WTC11 (cell line): ENCODE data around the gene UBE2J2. TPM values are rescaled to one million over a fixed set of nuclear protein-coding genes. Genes with fewer than 3 reads are reported as not detected.

Experiments used
- ATAC-seq: fragments of 200-7000 bp; cut with Tn5 transposase; 2 replicates; pipeline ENCODE4 v1.10.0; 2021; ENCODE audit warnings: mild to moderate bottlenecking, moderate library complexity
- CTCF ChIA-PET: fragments of 300-600 bp; sonication (Branson Sonifier 250); formaldehyde crosslinking; loops from one replicate; lab custom pipeline; 2021; ENCODE audit warnings: antibody characterized with exemption; lab: Charles Lee
- POLR2A ChIA-PET: fragments of 350-600 bp; sonication (Branson Sonifier 250); formaldehyde crosslinking; loops from one replicate; lab custom pipeline; 2021; ENCODE audit warnings: antibody characterized with exemption; lab: Charles Lee
- DNase-seq: peaks from one replicate; pipeline ENCODE4 v3.0.0; 2021; ENCODE audit warnings: low spot score
- H3K27ac Mint-ChIP-seq: 2 replicates; pipeline ENCODE4 v1.8.0; 2021; ENCODE audit warnings: mixed read lengths
- H3K27me3 Mint-ChIP-seq: 2 replicates; pipeline ENCODE4 v1.8.0; 2021; ENCODE audit warnings: low read depth, mild to moderate bottlenecking, moderate library complexity, mixed read lengths
- H3K36me3 Mint-ChIP-seq: 2 replicates; pipeline ENCODE4 v1.8.0; 2021; ENCODE audit warnings: mixed read lengths
- H3K4me1 Mint-ChIP-seq: 2 replicates; pipeline ENCODE4 v1.8.0; 2022; ENCODE audit warnings: mixed read lengths
- H3K4me3 Mint-ChIP-seq: 2 replicates; pipeline ENCODE4 v1.8.0; 2021; ENCODE audit warnings: mild to moderate bottlenecking, moderate library complexity, mixed read lengths
- H3K9me3 Mint-ChIP-seq: 2 replicates; pipeline ENCODE4 v1.8.0; 2021; ENCODE audit warnings: mixed read lengths
- ATF2 ChIP-seq: sonication (generic); formaldehyde crosslinking; IDR thresholded peaks from 2 replicates; pipeline ENCODE4 v1.8.1; 2022; ENCODE audit warnings: low read depth, missing genetic modification reagents, borderline replicate concordance
- CREB1 ChIP-seq: sonication (generic); formaldehyde crosslinking; IDR thresholded peaks from 2 replicates; pipeline ENCODE4 v1.8.0; 2023; ENCODE audit warnings: mild to moderate bottlenecking, missing genetic modification reagents
- ETV6 ChIP-seq: sonication (generic); formaldehyde crosslinking; IDR thresholded peaks from 2 replicates; pipeline ENCODE4 v1.8.1; 2022; ENCODE audit warnings: mild to moderate bottlenecking, missing genetic modification reagents
- FOXJ3 ChIP-seq: sonication (generic); formaldehyde crosslinking; IDR thresholded peaks from 2 replicates; pipeline ENCODE4 v1.9.0; 2021; ENCODE audit warnings: missing genetic modification reagents, mild to moderate bottlenecking, borderline replicate concordance
- FOXK1 ChIP-seq: sonication (generic); formaldehyde crosslinking; IDR thresholded peaks from 2 replicates; pipeline ENCODE4 v1.8.0; 2022; ENCODE audit warnings: mild to moderate bottlenecking, moderate library complexity, missing genetic modification reagents
- JUN ChIP-seq: sonication (generic); formaldehyde crosslinking; IDR thresholded peaks from 2 replicates; pipeline ENCODE4 v1.8.0; 2023; ENCODE audit warnings: mild to moderate bottlenecking, missing genetic modification reagents
- MAX ChIP-seq: sonication (generic); formaldehyde crosslinking; IDR thresholded peaks from 2 replicates; pipeline ENCODE4 v1.8.0; 2022; ENCODE audit warnings: mild to moderate bottlenecking, missing genetic modification reagents
- NFATC4 ChIP-seq: fragments of 250-450 bp; sonication (Bioruptor Pico); IDR thresholded peaks from 2 replicates; pipeline ENCODE4 v1.9.0; 2021; ENCODE audit warnings: mild to moderate bottlenecking
- NFYB ChIP-seq: sonication (generic); formaldehyde crosslinking; conservative IDR thresholded peaks from 2 replicates; pipeline ENCODE4 v1.8.0; 2022; ENCODE audit warnings: low read depth, missing genetic modification reagents
- NR2C2 ChIP-seq: sonication (generic); formaldehyde crosslinking; IDR thresholded peaks from 2 replicates; pipeline ENCODE4 v1.8.0; 2022; ENCODE audit warnings: mild to moderate bottlenecking, missing genetic modification reagents
- OVOL2 ChIP-seq: fragments of 250-450 bp; sonication (Bioruptor Pico); IDR thresholded peaks from 2 replicates; pipeline ENCODE4 v1.9.0; 2021; ENCODE audit warnings: mild to moderate bottlenecking, borderline replicate concordance
- PRDM15 ChIP-seq: sonication (generic); formaldehyde crosslinking; IDR thresholded peaks from 2 replicates; pipeline ENCODE4 v1.8.0; 2022; ENCODE audit warnings: missing genetic modification reagents
- RELA ChIP-seq: sonication (generic); formaldehyde crosslinking; IDR thresholded peaks from 2 replicates; pipeline ENCODE4 v1.8.1; 2022; ENCODE audit warnings: missing genetic modification reagents, mild to moderate bottlenecking, borderline replicate concordance
- SMAD4 ChIP-seq: sonication (generic); formaldehyde crosslinking; IDR thresholded peaks from 2 replicates; pipeline ENCODE4 v1.8.0; 2022; ENCODE audit warnings: mild to moderate bottlenecking, missing genetic modification reagents
- STAT6 ChIP-seq: sonication (generic); formaldehyde crosslinking; conservative IDR thresholded peaks from 2 replicates; pipeline ENCODE4 v1.8.1; 2023; ENCODE audit warnings: mild to moderate bottlenecking, low read depth, missing genetic modification reagents, moderate library complexity
- USF2 ChIP-seq: sonication (generic); formaldehyde crosslinking; IDR thresholded peaks from 2 replicates; pipeline ENCODE4 v1.8.1; 2023; ENCODE audit warnings: mild to moderate bottlenecking, missing genetic modification reagents, moderate library complexity
- total RNA-seq: library from RNA; stranded (reverse); gene quantifications from 3 replicates; pipeline ENCODE4 v1.2.3, GENCODE V29; 2021
- TF ChIP-seq, protein P1 (sequence below): fragments of 250-450 bp; sonication (Bioruptor Pico); conservative IDR thresholded peaks from 2 replicates; pipeline ENCODE4 v1.9.0; 2021; ENCODE audit warnings: mild to moderate bottlenecking
- TF ChIP-seq, protein P2 (sequence below): sonication (generic); formaldehyde crosslinking; IDR thresholded peaks from 2 replicates; pipeline ENCODE4 v1.8.1; 2022; ENCODE audit warnings: mild to moderate bottlenecking, missing genetic modification reagents, moderate library complexity, borderline replicate concordance
- TF ChIP-seq, protein P3 (sequence below): fragments of 250-450 bp; sonication (Bioruptor Pico); IDR thresholded peaks from 2 replicates; pipeline ENCODE4 v1.9.0; 2021; ENCODE audit warnings: mild to moderate bottlenecking, borderline replicate concordance

The UBE2J2 gene
- total RNA-seq, 1 experiment from 2014 or later = 72.2 TPM

- TF ChIP-seq STAT6 (CRISPR knock-in tag) (no peak), FOXK1 (no peak), SMAD4 (no peak), USF2 (CRISPR knock-in tag) (no peak), JUN (CRISPR knock-in tag) (no peak), ATF2 (CRISPR knock-in tag) (no peak), MAX (CRISPR knock-in tag) (no peak), NFATC4 (no peak), OVOL2 (CRISPR knock-in tag) (no peak), RELA (CRISPR knock-in tag) (no peak)
- TF ChIP-seq, protein P1, sequence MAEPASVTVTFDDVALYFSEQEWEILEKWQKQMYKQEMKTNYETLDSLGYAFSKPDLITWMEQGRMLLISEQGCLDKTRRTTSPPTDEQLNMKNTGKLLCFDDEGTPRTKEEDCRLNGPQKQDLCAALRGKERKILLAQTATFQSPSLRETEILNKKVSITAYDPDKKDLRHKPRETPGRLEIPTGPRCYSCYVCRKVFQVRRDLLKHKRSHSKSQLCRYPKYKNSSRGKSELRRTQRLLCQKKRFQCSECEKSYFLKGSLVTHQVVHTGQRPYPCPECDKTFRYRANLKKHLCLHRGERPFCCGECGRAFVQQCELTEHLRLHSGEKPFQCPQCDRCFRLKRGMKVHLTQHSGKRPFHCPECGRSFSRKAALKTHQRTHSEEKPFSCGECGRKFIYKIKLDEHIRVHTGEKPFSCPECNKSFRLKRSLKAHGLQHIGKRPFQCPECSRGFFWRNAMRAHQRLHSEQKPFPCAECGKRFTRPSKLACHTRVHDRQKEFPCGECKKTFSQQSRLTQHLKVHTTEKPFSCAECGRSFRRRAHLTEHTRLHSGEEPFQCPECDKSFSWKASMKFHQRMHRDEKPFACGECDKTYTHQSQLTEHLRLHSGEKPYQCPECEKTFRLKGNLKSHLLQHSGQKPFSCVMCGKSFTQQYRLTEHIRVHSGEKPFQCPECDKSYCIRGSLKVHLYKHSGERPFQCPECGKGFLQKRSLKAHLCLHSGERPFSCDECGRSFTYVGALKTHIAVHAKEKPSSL = no peak
- TF ChIP-seq, all 79 proteins: peak for 0
- DNase-seq = no peak
- no peak for ATAC-seq
- H3K27me3 Mint-ChIP-seq = no peaks in the 10 kb centered on the region
- H3K9me3 Mint-ChIP-seq = no peaks in the 10 kb centered on the region
- H3K4me1 Mint-ChIP-seq = peaks cover 7% of the 10 kb centered on the region
- peaks cover 15% of the 10 kb centered on the region for H3K36me3 Mint-ChIP-seq
- H3K4me3 Mint-ChIP-seq = no peak overlapping the region
- no peak overlapping the region for H3K27ac Mint-ChIP-seq
- POLR2A ChIA-PET = no interaction called here
- CTCF ChIA-PET = no interaction called here
Observed at GRCh38 chr1:1228187-1228586, 45.5 kb downstream of the UBE2J2 start.

DNA sequence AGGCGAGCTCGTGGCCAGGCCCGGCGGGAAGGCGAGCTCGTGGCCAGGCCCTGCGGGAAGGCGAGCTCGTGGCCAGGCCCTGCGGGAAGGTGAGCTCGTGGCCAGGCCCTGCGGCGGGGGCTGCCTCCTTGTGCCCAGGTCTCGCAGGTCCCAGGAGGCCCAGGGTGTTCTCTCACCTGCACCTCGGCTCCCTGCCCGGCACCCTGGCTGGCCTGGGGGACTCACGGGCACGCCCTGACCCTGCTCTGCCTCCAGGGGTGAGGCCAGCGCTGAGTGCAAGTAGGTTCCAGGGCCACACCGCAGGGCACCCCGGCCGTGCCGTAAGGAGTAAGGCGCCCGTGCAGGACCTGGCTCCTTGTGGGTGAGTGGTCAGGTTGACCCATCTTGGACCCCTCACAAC, 46.3 kb downstream of the UBE2J2 start:
- H3K4me3 Mint-ChIP-seq = no peak overlapping the region
- H3K9me3 Mint-ChIP-seq = no peaks in the 10 kb centered on the region
- no peak overlapping the region for H3K27ac Mint-ChIP-seq
- ChIA-PET POLR2A (no interaction called here), CTCF (no interaction called here)
- no peak for ATAC-seq
- H3K27me3 Mint-ChIP-seq = no peaks in the 10 kb centered on the region
- DNase-seq = no peak
- H3K4me1 Mint-ChIP-seq = peaks cover 7% of the 10 kb centered on the region
- peaks cover 22% of the 10 kb centered on the region for H3K36me3 Mint-ChIP-seq
- TF ChIP-seq, protein P2, sequence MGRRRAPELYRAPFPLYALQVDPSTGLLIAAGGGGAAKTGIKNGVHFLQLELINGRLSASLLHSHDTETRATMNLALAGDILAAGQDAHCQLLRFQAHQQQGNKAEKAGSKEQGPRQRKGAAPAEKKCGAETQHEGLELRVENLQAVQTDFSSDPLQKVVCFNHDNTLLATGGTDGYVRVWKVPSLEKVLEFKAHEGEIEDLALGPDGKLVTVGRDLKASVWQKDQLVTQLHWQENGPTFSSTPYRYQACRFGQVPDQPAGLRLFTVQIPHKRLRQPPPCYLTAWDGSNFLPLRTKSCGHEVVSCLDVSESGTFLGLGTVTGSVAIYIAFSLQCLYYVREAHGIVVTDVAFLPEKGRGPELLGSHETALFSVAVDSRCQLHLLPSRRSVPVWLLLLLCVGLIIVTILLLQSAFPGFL (CRISPR knock-in tag) = no peak
- TF ChIP-seq, protein P3, sequence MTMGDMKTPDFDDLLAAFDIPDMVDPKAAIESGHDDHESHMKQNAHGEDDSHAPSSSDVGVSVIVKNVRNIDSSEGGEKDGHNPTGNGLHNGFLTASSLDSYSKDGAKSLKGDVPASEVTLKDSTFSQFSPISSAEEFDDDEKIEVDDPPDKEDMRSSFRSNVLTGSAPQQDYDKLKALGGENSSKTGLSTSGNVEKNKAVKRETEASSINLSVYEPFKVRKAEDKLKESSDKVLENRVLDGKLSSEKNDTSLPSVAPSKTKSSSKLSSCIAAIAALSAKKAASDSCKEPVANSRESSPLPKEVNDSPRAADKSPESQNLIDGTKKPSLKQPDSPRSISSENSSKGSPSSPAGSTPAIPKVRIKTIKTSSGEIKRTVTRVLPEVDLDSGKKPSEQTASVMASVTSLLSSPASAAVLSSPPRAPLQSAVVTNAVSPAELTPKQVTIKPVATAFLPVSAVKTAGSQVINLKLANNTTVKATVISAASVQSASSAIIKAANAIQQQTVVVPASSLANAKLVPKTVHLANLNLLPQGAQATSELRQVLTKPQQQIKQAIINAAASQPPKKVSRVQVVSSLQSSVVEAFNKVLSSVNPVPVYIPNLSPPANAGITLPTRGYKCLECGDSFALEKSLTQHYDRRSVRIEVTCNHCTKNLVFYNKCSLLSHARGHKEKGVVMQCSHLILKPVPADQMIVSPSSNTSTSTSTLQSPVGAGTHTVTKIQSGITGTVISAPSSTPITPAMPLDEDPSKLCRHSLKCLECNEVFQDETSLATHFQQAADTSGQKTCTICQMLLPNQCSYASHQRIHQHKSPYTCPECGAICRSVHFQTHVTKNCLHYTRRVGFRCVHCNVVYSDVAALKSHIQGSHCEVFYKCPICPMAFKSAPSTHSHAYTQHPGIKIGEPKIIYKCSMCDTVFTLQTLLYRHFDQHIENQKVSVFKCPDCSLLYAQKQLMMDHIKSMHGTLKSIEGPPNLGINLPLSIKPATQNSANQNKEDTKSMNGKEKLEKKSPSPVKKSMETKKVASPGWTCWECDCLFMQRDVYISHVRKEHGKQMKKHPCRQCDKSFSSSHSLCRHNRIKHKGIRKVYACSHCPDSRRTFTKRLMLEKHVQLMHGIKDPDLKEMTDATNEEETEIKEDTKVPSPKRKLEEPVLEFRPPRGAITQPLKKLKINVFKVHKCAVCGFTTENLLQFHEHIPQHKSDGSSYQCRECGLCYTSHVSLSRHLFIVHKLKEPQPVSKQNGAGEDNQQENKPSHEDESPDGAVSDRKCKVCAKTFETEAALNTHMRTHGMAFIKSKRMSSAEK (CRISPR knock-in tag) = no peak
- no peak for TF ChIP-seq ETV6 (CRISPR knock-in tag)
- no peak for TF ChIP-seq CREB1
- TF ChIP-seq NFATC4 = no peak
- TF ChIP-seq FOXJ3 (CRISPR knock-in tag) = no peak
- no peak for TF ChIP-seq NFYB (CRISPR knock-in tag)
- TF ChIP-seq PRDM15 = no peak
- TF ChIP-seq NR2C2 (CRISPR knock-in tag) = no peak
